GM06990 (cell line): Measurements from ENCODE around the gene PDE8B.
A peak's percentile ranks its signal among the peaks of the same experiment; 100 is the strongest.

Experiments used
- DNase-seq: peaks from one replicate; pipeline ENCODE4 v3.0.0-alpha.2; 2011; ENCODE audit not compliant: insufficient read length; ENCODE audit errors: extremely low read depth
- H3K27me3 ChIP-seq: replicated peaks from 2 replicates; pipeline ENCODE4 v1.6.0; 2011; ENCODE audit warnings: low read length; ENCODE audit not compliant: control insufficient read depth, insufficient read depth
- H3K36me3 ChIP-seq: 2 replicates; pipeline ENCODE4 v1.5.1; 2011; ENCODE audit warnings: low read length; ENCODE audit not compliant: control insufficient read depth, insufficient read depth
- H3K4me3 ChIP-seq: replicated peaks from 2 replicates; pipeline ENCODE4 v1.5.1; 2011; ENCODE audit warnings: low read depth, mild to moderate bottlenecking, control low read depth, low read length
- TF ChIP-seq, protein P1 (sequence below): IDR thresholded peaks from 2 replicates; pipeline ENCODE4 v1.5.1; 2011; ENCODE audit warnings: low read length, control low read depth, mild to moderate bottlenecking, inconsistent platforms; ENCODE audit not compliant: insufficient read depth, poor library complexity, severe bottlenecking

PDE8B gene, protein sequence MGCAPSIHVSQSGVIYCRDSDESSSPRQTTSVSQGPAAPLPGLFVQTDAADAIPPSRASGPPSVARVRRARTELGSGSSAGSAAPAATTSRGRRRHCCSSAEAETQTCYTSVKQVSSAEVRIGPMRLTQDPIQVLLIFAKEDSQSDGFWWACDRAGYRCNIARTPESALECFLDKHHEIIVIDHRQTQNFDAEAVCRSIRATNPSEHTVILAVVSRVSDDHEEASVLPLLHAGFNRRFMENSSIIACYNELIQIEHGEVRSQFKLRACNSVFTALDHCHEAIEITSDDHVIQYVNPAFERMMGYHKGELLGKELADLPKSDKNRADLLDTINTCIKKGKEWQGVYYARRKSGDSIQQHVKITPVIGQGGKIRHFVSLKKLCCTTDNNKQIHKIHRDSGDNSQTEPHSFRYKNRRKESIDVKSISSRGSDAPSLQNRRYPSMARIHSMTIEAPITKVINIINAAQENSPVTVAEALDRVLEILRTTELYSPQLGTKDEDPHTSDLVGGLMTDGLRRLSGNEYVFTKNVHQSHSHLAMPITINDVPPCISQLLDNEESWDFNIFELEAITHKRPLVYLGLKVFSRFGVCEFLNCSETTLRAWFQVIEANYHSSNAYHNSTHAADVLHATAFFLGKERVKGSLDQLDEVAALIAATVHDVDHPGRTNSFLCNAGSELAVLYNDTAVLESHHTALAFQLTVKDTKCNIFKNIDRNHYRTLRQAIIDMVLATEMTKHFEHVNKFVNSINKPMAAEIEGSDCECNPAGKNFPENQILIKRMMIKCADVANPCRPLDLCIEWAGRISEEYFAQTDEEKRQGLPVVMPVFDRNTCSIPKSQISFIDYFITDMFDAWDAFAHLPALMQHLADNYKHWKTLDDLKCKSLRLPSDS

DNA sequence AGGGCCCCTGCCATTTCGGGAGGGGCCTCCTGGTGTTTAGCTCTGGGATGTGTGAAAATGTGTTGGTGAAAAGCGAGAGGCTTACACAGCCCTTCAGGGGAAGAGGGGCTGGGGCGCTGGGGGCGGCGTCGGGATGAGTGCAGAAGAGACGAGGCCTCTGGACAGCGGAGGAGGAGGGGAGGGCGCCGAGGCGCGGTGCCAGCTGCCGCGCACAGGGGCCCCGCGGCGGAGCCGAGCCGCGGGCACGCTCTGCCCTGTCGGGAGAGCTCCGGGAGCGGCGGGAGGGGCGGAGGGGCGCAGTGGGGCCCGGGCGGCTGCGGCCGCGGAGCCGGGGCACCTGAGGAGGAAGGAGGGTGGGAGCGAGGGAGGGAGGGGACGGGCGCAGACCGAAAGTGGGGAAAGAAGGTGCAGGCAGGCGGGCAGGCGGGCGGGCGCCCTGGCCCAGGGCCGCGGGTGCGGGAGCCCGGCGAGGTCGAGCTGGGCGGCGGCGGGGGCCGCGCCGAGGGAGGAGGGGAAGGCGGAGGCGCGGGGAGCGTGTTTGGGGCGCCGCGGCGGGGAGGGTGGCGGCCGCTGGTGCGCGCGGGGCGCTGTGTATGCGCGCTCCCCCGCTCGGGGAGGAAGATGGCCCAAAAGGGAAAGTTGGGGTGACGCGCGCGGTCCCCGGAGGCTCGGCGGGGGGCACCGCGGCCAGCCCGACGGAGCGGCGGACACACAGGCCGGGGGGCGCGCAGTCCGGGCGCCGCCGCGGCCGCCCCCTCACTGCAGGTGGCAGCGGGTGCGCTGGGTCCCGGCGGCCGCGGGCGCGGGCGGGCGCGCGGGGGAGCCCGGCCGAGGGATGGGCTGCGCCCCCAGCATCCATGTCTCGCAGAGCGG lies at the start of gene PDE8B:
Gene PDE8B, plus strand, starts transcription at position 590 of the 873 bp plus-strand sequence. Its CDS starts 246 bp downstream, at position 836.
- no peak for DNase-seq
- Histone ChIP-seq H3K36me3 (no peaks in the 10 kb centered on the region), H3K27me3 (peaks cover 7% of the 10 kb centered on the region), H3K4me3 (peak within 1 kb of the TSS; percentile 48)
- TF ChIP-seq, protein P1, sequence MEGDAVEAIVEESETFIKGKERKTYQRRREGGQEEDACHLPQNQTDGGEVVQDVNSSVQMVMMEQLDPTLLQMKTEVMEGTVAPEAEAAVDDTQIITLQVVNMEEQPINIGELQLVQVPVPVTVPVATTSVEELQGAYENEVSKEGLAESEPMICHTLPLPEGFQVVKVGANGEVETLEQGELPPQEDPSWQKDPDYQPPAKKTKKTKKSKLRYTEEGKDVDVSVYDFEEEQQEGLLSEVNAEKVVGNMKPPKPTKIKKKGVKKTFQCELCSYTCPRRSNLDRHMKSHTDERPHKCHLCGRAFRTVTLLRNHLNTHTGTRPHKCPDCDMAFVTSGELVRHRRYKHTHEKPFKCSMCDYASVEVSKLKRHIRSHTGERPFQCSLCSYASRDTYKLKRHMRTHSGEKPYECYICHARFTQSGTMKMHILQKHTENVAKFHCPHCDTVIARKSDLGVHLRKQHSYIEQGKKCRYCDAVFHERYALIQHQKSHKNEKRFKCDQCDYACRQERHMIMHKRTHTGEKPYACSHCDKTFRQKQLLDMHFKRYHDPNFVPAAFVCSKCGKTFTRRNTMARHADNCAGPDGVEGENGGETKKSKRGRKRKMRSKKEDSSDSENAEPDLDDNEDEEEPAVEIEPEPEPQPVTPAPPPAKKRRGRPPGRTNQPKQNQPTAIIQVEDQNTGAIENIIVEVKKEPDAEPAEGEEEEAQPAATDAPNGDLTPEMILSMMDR: no peak

DNA sequence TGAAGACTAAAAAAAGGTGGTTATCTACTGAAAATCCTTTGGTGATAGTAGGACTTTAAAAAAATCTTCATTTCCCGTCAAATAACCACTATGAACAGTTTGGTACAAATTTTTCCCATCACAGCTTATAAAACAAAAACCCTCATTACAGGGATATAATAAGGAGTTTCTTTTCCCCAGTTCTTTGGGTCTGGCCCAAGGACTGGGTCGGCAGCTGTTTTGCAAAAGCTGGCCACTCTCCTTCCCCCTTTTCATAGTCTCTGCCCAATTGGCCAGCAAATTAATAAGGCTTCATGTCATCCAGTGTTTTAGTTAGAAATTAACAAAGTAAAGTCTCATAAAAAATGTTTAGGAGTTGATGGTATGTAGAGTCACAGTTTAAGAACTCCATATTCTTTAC lies 47.0 kb upstream of the PDE8B start:
- H3K4me3 ChIP-seq: no peak overlapping the region
- H3K27me3 ChIP-seq: no peaks in the 10 kb centered on the region
- DNase-seq: no peak
- no peaks in the 10 kb centered on the region for H3K36me3 ChIP-seq
- TF ChIP-seq, protein P1: no peak

DNA sequence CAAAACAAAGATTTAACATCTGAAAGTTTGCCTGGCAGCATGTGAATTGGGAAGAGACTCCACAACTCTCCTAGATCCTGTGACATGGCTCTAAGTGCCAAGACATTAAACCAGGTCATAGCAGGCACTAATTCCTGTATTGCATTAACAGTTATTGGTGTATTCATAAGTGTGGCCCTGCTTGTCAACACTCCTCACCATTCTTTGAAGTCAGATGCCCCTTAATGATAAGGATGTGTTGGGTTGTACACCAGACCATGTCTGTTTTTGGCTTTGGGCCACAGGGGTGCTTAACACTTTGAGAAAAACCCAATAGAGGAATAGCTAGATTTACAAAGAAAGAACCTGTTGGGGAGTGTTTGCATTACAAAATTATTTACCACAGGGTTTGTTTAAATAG lies 43.4 kb upstream of the PDE8B start:
- no peak for DNase-seq
- TF ChIP-seq, protein P1: no peak
- no peak overlapping the region for H3K4me3 ChIP-seq
- no peaks in the 10 kb centered on the region; the same call in 1 of the 2 replicates for H3K27me3 ChIP-seq
- H3K36me3 ChIP-seq: no peaks in the 10 kb centered on the region

DNA sequence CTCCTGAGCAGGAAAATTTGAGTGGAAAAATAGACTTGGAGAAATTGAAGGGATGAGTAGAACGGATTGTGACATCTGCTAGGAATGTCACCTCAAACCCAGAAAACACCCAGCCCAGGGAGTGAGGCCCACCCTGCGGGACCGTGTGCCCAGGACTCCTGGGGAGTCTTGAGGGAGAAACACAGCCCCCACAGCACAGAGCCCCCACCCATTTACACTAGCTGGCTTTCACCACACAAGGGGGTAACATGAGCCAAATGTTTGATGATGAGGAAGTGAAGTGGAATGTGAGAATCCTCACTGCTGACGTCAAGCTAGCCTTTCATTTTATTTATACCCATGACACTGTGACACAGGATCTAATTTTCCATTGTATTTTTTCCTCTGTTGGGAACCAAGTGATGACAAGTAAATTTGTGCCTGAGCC lies 42.8 kb upstream of the PDE8B start:
- H3K4me3 ChIP-seq: no peak overlapping the region
- DNase-seq: no peak

More for the DNA sequence above, 42.8 kb upstream of the PDE8B start:
- TF ChIP-seq, protein P1: no peak
- no peaks in the 10 kb centered on the region; the same call in 1 of the 2 replicates for H3K27me3 ChIP-seq
- H3K36me3 ChIP-seq: no peaks in the 10 kb centered on the region
